ENCODE data around the gene MOSPD2.

- TF ChIP-seq POLR2A (IDR thresholded peaks at IDR 0.05) = no peak
- TF ChIP-seq CTCF (IDR thresholded peaks at IDR 0.05) = no peak
- no peak for TF ChIP-seq POLR2AphosphoS5 (IDR thresholded peaks at IDR 0.05)
These were observed 866 bp upstream of the MOSPD2 start for GRCh38 chrX:14872355-14872754.

Data from transverse colon (tissue), 4 donors.